ENCODE data around the gene LYPD6B. TPM values are rescaled to one million over a fixed set of nuclear protein-coding genes. Genes with fewer than 3 reads are reported as not detected.

LYPD6B gene
- total and polyA plus RNA-seq, 2 experiments from 2014 or later = 1.7 to 3.6 TPM

DNA sequence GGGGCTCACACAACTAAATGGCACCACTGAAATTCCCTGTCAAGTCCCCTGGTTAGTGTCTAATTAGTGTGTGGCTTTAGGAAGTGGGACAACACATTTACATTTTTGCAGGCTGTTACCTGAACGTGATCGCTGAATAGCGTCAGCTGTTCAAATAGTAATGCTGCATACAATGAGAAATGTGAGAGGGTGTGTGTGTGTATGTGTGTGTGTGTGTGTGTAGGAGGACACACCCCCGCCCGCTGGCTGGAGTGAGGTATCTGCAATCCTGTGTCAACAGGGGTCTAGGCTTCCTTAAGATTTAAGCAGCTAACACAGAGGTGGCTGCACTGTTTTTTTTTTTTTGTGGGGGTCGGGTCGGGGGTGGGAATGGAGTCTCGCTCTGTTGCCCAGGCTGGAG, 4.8 kb upstream of the LYPD6B start:
- no peaks in the 10 kb centered on the region for H3K36me3 Mint-ChIP-seq (ENCODE audit: low read depth)
- Histone ChIP-seq H3K27me3 (ENCODE audit: insufficient read depth) (peaks cover 13% of the 10 kb centered on the region), H3K36me3 (ENCODE audit: insufficient read depth) (no peaks in the 10 kb centered on the region), H3K27ac (ENCODE audit: low read depth) (no peak overlapping the region), H3K9me2 (ENCODE audit: insufficient read depth) (no peaks in the 10 kb centered on the region), H3K4me3 (no peak overlapping the region), H3F3A (replicated peaks; ENCODE audit: low read depth) (no peaks in the 10 kb centered on the region), H3K4me1 (ENCODE audit: insufficient read depth) (peaks cover 12% of the 10 kb centered on the region), H2AFZ (no peak overlapping the region), H4K20me1 (replicated peaks; ENCODE audit: insufficient read depth) (no peaks in the 10 kb centered on the region), H3K4me2 (no peak overlapping the region), H3K79me2 (replicated peaks; ENCODE audit: insufficient read depth) (no peaks in the 10 kb centered on the region)
- H3K27me3 Mint-ChIP-seq (ENCODE audit: insufficient read depth, low read depth, poor library complexity) = peaks cover 10% of the 10 kb centered on the region
- H3K4me1 Mint-ChIP-seq = peaks cover 24% of the 10 kb centered on the region; the same call in 2 of the 3 replicates
- H3K4me3 Mint-ChIP-seq = no peak overlapping the region
- ATAC-seq (no peak), DNase-seq (ENCODE audit: low spot score) (peak; percentile 27)
- TF ChIP-seq EZH2 (IDR thresholded peaks at IDR 0.05; ENCODE audit: low read depth, unreplicated experiment) = no peak
- TF ChIP-seq, protein P1, sequence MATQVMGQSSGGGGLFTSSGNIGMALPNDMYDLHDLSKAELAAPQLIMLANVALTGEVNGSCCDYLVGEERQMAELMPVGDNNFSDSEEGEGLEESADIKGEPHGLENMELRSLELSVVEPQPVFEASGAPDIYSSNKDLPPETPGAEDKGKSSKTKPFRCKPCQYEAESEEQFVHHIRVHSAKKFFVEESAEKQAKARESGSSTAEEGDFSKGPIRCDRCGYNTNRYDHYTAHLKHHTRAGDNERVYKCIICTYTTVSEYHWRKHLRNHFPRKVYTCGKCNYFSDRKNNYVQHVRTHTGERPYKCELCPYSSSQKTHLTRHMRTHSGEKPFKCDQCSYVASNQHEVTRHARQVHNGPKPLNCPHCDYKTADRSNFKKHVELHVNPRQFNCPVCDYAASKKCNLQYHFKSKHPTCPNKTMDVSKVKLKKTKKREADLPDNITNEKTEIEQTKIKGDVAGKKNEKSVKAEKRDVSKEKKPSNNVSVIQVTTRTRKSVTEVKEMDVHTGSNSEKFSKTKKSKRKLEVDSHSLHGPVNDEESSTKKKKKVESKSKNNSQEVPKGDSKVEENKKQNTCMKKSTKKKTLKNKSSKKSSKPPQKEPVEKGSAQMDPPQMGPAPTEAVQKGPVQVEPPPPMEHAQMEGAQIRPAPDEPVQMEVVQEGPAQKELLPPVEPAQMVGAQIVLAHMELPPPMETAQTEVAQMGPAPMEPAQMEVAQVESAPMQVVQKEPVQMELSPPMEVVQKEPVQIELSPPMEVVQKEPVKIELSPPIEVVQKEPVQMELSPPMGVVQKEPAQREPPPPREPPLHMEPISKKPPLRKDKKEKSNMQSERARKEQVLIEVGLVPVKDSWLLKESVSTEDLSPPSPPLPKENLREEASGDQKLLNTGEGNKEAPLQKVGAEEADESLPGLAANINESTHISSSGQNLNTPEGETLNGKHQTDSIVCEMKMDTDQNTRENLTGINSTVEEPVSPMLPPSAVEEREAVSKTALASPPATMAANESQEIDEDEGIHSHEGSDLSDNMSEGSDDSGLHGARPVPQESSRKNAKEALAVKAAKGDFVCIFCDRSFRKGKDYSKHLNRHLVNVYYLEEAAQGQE (IDR thresholded peaks at IDR 0.05; ENCODE audit: unreplicated experiment) = no peak
- no peak for TF ChIP-seq ZNF114 (CRISPR knock-in tag; IDR thresholded peaks at IDR 0.05)
- no peak for TF ChIP-seq CREB1 (CRISPR knock-in tag; IDR thresholded peaks at IDR 0.05; ENCODE audit: low read depth)
- TF ChIP-seq, protein P2, sequence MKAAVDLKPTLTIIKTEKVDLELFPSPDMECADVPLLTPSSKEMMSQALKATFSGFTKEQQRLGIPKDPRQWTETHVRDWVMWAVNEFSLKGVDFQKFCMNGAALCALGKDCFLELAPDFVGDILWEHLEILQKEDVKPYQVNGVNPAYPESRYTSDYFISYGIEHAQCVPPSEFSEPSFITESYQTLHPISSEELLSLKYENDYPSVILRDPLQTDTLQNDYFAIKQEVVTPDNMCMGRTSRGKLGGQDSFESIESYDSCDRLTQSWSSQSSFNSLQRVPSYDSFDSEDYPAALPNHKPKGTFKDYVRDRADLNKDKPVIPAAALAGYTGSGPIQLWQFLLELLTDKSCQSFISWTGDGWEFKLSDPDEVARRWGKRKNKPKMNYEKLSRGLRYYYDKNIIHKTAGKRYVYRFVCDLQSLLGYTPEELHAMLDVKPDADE (IDR thresholded peaks at IDR 0.05) = no peak
- no peak for TF ChIP-seq STAT1 (IDR thresholded peaks at IDR 0.05; ENCODE audit: unreplicated experiment)
- TF ChIP-seq JUNB (IDR thresholded peaks at IDR 0.05; ENCODE audit: unreplicated experiment) = no peak
- TF ChIP-seq EZH2phosphoT487 (IDR thresholded peaks at IDR 0.05; ENCODE audit: unreplicated experiment) = no peak
- TF ChIP-seq, protein P3, sequence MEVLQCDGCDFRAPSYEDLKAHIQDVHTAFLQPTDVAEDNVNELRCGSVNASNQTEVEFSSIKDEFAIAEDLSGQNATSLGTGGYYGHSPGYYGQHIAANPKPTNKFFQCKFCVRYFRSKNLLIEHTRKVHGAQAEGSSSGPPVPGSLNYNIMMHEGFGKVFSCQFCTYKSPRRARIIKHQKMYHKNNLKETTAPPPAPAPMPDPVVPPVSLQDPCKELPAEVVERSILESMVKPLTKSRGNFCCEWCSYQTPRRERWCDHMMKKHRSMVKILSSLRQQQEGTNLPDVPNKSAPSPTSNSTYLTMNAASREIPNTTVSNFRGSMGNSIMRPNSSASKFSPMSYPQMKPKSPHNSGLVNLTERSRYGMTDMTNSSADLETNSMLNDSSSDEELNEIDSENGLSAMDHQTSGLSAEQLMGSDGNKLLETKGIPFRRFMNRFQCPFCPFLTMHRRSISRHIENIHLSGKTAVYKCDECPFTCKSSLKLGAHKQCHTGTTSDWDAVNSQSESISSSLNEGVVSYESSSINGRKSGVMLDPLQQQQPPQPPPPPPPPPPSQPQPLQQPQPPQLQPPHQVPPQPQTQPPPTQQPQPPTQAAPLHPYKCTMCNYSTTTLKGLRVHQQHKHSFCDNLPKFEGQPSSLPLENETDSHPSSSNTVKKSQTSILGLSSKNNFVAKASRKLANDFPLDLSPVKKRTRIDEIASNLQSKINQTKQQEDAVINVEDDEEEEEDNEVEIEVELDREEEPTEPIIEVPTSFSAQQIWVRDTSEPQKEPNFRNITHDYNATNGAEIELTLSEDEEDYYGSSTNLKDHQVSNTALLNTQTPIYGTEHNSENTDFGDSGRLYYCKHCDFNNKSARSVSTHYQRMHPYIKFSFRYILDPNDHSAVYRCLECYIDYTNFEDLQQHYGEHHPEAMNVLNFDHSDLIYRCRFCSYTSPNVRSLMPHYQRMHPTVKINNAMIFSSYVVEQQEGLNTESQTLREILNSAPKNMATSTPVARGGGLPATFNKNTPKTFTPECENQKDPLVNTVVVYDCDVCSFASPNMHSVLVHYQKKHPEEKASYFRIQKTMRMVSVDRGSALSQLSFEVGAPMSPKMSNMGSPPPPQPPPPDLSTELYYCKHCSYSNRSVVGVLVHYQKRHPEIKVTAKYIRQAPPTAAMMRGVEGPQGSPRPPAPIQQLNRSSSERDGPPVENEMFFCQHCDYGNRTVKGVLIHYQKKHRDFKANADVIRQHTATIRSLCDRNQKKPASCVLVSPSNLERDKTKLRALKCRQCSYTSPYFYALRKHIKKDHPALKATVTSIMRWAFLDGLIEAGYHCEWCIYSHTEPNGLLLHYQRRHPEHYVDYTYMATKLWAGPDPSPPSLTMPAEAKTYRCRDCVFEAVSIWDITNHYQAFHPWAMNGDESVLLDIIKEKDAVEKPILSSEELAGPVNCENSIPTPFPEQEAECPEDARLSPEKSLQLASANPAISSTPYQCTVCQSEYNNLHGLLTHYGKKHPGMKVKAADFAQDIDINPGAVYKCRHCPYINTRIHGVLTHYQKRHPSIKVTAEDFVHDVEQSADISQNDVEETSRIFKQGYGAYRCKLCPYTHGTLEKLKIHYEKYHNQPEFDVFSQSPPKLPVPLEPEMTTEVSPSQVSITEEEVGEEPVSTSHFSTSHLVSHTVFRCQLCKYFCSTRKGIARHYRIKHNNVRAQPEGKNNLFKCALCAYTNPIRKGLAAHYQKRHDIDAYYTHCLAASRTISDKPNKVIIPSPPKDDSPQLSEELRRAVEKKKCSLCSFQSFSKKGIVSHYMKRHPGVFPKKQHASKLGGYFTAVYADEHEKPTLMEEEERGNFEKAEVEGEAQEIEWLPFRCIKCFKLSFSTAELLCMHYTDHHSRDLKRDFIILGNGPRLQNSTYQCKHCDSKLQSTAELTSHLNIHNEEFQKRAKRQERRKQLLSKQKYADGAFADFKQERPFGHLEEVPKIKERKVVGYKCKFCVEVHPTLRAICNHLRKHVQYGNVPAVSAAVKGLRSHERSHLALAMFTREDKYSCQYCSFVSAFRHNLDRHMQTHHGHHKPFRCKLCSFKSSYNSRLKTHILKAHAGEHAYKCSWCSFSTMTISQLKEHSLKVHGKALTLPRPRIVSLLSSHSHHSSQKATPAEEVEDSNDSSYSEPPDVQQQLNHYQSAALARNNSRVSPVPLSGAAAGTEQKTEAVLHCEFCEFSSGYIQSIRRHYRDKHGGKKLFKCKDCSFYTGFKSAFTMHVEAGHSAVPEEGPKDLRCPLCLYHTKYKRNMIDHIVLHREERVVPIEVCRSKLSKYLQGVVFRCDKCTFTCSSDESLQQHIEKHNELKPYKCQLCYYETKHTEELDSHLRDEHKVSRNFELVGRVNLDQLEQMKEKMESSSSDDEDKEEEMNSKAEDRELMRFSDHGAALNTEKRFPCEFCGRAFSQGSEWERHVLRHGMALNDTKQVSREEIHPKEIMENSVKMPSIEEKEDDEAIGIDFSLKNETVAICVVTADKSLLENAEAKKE (CRISPR knock-in tag; IDR thresholded peaks at IDR 0.05) = no peak
- H3K9me3 Mint-ChIP-seq = no peaks in the 10 kb centered on the region
- H3K27ac Mint-ChIP-seq = no peak overlapping the region
